HPDE6-E6E7 (cell line): ENCODE results near the gene STK17B.

Experiments
- DNase-seq: peaks from one replicate; pipeline ENCODE4 v3.0.0; 2011; ENCODE audit warnings: missing footprints; ENCODE audit errors: extremely low spot score

Gene STK17B

DNA sequence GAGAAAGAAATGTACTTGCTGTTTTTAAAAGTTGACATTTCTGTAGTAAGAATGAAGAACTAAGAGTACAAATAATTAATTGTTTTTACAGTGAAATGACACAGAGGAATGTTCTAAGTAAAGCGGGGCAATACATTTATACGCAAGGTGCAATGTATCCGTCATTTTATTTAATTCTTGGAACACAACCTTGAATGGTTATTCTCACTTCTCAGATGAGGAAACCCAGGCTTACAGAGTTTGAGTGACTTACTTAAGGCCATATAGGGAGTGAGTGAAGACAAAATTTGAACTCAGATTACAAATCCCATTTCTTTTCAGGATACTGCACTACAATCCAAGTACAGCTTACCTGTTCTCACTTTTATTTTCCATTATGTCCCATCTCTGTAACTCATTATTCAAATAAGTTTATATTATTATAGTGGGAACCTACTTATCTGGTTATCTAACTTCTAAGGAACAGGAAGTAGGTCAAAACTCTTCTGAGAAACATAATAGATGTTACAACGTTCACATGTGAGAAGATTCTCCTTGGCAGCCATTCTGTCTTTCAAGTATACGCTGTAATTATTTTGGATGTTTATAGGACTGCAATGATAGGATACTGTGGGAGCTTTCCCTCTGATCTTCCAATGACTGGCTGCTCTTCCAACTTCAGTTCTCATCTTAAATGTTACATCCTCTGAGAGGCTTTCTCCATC, 12.3 kb upstream of the STK17B start:
- DNase-seq = no peak

DNA sequence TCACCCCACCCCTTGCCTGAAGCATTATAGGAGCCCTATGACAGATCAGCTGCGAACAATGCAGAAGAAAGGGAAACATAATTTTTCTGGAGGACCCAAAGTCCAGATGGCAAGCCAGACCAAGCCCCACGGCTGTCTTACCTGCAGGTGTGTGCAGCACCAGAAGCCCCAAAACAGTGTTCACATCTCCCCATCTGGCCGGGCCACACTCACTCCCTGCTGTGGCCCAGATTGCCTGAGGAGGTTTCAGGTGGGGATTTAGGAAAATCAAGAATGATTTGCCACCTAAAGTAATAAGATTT, 11.7 kb upstream of the STK17B start:
- DNase-seq = no peak

GRCh38 chr2:196182439-196183171, 11.2 kb upstream of the STK17B start:
- DNase-seq = no peak

DNA sequence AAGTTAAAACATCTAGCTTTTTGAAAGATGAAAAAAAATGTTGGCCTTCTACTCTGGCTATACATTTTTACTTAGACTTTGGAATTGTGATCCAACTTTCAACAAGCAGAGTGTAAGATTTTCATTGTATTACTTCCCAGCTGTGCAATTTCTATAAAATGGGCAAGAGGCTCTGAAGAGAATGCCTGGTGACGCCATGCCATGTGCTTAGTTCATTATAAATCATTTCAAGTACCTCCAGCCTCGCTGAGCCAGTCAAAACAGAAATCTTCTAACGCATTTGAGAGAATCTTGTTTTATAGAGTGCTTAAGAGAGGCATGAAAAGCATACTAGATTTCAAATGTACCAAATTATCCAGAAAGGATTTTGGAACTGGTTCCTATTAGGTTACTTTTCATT, 10.1 kb upstream of the STK17B start:
- no peak for DNase-seq

DNA sequence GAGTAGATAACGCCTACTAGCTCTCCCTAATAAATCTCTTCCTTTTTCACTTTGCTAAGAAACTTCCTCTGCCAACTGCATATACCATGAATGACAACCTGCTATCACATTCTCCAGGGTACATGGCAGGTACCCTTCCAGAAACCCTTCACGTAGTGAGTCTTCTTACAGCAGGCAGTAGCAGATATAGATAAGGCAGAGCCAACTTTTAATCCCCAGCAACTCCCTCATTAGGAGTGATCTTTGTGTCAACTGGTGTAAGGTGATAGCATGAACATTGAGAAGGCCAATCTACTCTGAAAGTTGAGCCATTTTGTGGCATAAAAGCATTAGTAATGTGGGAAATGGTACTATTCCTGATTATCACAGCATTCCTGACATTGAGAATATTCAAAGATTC, 5.7 kb upstream of the STK17B start:
- DNase-seq = no peak

DNA sequence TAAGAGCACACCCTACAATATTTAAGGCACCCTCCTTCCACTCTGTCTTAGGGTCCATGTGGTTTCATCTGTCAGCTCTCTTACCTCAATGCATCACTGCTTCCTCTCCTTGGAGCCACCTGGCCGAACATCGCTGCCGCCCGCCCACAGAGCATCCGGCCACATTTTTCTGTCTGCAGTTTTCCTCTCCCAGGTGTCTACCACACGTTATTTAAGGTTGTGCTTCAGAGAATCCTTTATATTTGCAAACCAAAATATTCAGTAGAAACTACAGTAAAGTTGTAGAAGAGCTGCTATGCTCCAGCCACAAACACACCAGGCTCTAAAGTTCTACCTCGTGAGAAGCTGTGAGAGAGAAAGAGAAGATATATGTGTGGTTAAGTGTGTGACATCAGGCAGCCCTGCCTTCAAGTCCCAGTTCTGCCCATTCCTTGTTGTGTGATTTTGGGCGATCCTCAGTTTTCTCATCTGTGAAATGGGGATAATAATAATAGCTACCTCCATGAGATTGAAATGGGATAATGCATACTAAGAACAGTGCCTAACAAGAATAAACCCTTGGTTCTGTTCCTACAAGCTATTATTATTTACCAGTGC, 4.9 kb upstream of the STK17B start:
- no peak for DNase-seq

DNA sequence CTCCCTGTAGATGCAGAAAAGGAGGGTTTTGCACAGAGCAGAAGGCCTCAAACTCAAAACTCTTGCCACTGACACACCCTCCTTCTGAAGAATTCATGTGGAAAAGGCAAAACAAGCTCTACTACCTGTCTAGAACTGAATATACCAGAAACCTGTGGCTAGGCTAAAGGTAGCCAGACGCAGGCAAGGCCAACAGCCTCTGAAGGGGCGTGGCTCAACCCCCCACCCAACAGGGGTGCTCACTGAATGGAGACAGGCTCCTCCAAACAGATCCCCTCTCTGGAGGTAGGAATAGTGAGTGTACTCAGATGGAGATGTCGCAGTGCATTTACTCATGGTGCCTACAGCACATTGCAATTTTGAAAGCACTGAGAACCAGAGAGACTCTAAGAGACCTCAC, 3.0 kb upstream of the STK17B start:
- DNase-seq = no peak

GRCh38 chr2:196173505-196173904, 2.1 kb upstream of the STK17B start:
- DNase-seq = no peak

- no peak for DNase-seq
Observed at GRCh38 chr2:196172951-196173350, 1.6 kb upstream of the STK17B start.

DNA sequence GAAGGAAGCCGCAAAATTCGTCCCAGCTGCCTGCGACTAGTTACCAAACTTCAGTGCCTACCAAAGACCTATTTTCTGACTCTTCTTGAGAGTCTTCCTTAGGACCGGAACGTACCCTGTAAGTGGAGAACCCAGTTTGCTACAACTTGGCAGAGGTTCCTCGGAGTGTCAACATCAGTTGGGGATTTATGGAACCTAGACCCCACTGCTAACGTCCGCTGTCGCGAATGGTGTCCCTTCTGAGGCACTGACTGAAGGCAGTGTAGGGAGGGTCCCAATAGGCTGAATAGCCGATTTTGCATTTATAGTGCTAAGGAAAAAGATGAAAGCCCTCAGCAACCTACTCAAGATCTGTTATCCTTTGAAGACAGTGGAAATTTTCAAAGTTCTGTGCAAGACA, 568 bp upstream of the STK17B start:
- DNase-seq = no peak

GRCh38 chr2:196170606-196171247, 651 bp downstream of the STK17B start:
- DNase-seq = no peak

DNA sequence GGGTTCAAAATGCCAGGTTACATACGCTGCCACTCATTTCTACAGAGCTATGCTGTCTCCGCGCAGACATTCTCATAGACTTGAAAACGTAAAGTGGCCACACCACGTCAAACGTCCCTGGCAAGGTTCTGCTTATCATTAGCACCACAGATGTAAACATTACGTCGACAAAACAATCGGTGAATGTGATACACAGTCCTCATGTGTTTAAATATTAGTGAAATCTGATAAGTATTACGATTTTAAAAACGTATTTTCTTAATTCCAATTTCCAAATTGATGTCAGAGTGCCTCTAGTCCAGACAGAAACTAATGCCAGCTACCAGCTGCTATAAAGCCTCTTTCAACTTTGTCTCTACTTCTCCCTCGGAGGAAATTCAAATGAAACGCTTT, 1.2 kb downstream of the STK17B start:
- no peak for DNase-seq

DNA sequence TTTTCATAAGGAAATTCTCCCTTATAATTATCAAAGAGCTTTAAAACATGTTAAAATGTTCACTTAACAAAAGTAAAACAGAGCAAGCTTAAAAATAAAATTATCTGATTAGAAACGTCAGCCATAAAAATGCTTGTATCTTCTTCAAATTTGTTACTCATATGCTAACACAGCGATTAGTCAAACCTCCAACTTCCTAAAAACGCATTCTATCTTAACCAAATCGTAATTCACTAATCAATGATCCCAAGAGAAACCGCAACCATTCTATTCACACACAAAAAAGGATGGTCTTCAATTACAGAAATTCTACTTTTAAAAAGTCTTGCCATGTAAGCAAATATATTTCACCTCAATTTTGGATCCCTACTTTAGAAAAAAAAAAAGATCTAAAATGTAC, 1.9 kb downstream of the STK17B start:
- no peak for DNase-seq

DNA sequence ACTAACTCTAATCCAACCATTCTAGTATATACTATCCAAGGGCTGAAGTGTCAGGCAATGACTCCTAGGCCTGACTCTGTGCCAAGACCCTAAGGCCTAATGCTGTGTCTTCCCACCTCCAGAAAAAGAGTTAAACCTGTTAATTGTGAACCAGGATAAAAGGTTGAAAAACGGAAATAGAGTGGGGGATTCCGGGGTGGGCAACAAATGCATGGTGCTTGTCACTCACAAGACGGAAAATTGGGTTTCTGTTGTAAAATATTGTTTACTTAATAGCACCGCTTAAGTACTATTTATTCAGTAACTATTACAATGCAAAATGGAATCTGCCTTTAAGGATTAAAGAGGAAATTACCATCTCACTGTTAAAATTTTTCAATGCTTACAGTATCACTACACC, 3.2 kb downstream of the STK17B start:
- DNase-seq = peak; percentile 17

DNA sequence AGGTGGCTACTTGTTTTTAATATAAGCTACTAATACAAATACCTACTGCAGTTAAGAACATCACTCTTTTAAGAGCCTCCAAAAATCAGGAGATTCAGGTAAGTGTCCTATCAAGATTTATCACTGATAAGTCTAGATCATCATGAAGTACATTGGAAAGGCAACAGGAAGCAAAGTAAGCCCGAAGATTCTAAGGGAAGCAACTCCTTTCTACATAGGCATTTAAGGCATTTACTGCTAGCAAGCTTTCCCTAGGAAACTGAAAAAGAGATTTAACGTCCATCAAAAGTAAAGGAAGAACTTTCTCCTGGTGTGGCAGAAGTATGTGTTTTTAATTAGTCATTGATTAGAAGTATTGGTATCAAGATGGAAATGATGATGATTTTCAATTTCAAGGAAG, 3.7 kb downstream of the STK17B start:
- no peak for DNase-seq

GRCh38 chr2:196166876-196167275, 4.5 kb downstream of the STK17B start:
- DNase-seq = no peak

DNA sequence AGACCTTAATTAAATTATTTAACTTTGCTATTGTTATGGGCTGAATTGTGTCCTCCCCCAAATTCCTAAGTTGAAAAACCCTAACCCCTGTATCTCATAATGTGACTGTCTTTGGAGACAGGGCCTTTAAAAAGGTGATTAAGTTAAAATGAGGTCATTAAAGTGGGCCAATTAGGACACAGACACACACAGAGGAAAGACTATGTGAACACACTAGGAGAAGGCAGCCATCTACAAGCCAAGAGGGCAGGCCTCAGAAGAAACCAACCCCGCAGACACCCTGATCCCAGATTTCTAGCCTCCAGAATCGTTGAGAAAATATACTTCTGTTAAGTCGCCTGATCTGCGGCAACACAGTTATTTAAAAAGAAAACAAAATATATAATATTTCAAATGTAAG, 6.4 kb downstream of the STK17B start:
- DNase-seq = no peak

GRCh38 chr2:196163285-196163684, 8.1 kb downstream of the STK17B start:
- no peak for DNase-seq

DNA sequence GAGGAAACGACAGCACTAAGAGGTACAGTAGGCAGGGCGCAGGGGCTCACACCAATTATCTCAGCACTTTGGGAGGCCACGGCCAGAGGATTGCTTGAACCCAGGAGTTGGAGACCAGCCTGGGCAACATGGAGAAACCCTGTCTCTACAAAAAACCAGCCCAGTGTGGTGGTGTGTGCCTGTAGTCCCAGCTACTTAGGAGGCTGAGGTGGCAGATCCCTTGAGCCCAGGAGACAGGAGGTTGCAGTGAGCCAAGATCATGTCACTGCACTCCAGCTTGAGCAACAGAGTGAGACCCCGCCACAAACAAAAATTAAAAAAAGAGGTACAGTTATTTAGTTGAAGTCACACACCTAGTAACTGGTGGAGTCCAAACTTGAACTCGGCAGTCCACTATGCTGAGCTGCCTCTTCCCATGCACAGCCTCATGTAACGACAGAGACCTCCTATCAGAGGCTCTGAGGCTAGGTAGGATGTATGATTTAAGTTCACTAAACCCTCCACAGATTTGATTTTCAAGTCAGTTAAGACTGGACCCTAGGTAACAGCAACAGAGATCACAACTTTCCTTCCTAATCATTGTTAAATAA, 8.7 kb downstream of the STK17B start:
- DNase-seq = no peak

DNA sequence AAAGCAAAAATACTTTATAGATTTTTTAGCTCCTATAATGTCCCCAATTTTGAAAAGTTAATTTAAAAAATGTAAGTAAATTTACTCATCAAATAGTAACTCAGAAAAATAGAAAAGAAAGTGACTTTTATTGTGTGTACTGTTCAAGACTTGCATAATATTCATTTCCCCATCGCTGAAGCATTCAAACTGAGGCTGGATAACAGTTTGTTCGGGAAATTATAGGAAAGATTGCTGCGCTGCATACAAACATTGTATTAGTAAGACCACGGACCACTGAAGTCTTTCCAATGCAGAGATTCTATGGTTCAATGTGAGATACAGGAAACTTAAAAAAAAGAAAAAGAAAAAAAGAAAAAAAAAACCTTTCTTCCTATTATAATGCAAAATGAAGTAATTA, 10.4 kb downstream of the STK17B start:
- DNase-seq = no peak

DNA sequence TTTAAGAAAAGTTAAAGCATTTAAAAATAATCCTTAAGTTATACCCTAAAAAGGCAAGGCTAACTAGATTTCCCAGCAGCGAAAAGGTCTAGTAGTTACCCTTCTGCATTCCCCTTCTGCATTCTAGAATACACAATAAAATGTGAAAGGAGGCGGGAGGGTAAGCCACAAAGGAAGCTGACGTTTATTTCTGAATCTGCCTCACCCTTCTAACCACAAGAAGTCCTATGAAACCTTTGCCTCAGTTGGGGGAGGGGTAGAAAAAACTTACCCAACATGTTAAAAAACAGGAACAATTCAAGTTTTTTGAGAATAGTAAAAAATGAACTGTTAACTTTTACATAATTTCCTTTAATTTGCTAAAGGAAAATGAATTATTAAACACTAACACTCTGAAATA, 11.3 kb downstream of the STK17B start:
- peak; percentile 54 for DNase-seq

GRCh38 chr2:196159221-196159892, 12.0 kb downstream of the STK17B start:
- no peak for DNase-seq
